GM21576 (cell line): ENCODE results near the gene ADI1.
"Not testable (repeated sequence)": the region's sequence is repeated elsewhere in the genome, so short reads cannot be mapped to it uniquely, and the experiment has no call there.

Experiments used
- ATAC-seq: cut with Tn5 transposase; IDR thresholded peaks from one replicate; pipeline ENCODE4 v1.9.1; 2021; ENCODE audit warnings: mild to moderate bottlenecking, moderate library complexity; ENCODE audit not compliant: unreplicated experiment

The ADI1 gene

GRCh38 chr2:3450385-3451010, 68.8 kb downstream of the ADI1 start:
- no peak for ATAC-seq

- no peak for ATAC-seq
Measured at GRCh38 chr2:3449936-3450335, 69.4 kb downstream of the ADI1 start.

- no peak for ATAC-seq
Measured at GRCh38 chr2:3449086-3449485, 70.2 kb downstream of the ADI1 start.

GRCh38 chr2:3448441-3448911, 70.9 kb downstream of the ADI1 start:
- ATAC-seq: not testable (repeated sequence)

- ATAC-seq: no peak
Measured at GRCh38 chr2:3447789-3448317, 71.5 kb downstream of the ADI1 start.
